GM21515 (cell line): ENCODE results near the gene INPP5K.
"Not testable (repeated sequence)": the region's sequence is repeated elsewhere in the genome, so short reads cannot be mapped to it uniquely, and the experiment has no call there.

Experiments used
- ATAC-seq: cut with Tn5 transposase; IDR thresholded peaks from one replicate; pipeline ENCODE4 v1.9.1; 2021; ENCODE audit not compliant: unreplicated experiment

The INPP5K gene

GRCh38 chr17:1548032-1548431 lies 31.6 kb upstream of the INPP5K start:
- ATAC-seq, result no peak

DNA sequence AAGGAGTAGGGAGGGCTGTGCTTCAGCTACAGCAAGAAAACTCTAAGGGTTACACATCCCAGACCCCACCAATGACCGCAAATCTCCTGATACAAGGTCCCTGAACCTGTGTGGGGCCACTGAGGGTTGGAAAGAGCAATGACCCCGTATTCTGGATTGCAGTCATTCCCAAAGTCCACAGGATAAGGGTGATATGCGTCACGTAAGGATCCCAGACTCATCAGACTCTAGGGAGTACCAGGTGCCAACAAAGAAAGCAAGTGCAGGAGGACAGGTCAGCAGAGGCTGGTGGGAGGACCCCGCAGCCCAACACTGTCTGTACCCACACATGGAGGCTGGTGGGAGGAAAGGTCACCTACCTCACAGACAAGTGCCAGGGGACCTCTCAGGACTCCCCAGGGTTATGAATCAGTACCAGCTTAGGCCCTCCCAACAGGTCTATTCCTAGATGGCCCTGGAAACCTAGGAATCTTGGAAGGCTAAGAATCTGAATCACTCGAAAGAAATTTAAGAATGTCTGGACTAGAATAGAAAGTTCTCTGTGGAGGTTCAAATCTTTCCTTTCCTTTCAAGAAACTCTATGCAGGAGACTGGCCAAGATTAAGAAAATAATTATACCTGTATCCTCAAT lies 30.0 kb upstream of the INPP5K start:
- ATAC-seq, result no peak

DNA sequence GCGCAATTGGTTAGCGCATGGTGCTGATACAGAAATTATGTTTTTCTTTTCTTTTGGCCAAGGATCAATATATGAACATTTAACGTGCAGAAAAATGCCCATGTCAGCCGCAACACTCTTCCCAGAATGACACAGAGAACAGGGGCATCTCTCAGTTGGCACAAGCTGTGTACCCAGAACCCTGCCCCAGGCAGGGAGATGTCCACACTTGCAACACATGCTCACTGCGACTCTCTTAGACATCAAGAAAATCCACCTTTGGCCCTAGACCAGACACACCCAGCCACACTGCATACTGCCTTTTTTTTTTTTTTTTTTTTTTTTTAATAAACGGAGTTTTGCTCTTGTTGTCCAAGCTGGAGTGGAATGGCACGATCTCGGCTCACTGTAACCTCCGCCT lies 29.2 kb upstream of the INPP5K start:
- ATAC-seq, result no peak

GRCh38 chr17:1542316-1542715 lies 25.9 kb upstream of the INPP5K start:
- no peak for ATAC-seq

DNA sequence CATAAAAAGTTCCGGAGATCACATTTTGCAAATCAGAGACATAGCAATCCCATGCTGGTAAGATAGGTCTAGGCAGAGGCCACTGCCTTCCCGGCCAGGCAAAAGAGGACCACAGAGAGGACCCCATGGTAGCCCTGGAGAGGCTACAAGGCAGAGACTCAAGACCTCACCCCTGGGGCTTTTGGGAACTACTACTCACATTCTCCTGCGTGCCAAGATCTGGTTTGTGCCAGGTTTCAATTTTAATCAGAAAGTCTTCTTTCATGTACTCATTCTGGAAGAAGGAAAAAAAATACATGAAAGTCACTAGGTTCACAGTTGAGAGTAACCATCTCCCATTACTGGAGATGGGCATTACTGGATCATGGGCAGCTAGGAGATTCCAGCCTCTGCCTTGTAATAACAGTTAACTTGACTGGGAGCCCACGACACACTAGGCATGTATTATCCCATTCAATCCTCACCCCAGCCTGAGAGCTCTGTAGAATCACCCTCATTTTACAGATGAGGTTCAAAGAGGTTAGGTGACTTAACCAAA lies 25.0 kb upstream of the INPP5K start:
- ATAC-seq, result no peak

DNA sequence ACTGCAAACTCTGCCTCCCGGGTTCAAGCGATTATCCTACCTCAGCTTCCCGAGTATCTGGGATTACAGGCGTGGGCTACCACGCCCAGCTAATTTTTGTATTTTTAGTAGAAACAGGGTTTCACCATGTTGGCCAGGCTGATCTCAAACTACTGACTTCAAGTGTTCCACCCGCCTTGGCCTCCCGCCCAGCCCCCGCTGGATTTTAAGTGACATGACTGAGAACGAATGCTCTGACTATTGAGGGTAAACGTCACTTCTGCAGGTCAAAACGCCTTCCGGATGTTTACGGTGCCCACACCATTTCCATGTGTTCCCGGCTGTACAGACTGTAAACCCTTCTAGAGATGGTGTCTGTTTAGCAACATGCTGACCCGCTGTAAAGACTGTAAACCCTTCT lies 23.4 kb upstream of the INPP5K start:
- no peak for ATAC-seq

DNA sequence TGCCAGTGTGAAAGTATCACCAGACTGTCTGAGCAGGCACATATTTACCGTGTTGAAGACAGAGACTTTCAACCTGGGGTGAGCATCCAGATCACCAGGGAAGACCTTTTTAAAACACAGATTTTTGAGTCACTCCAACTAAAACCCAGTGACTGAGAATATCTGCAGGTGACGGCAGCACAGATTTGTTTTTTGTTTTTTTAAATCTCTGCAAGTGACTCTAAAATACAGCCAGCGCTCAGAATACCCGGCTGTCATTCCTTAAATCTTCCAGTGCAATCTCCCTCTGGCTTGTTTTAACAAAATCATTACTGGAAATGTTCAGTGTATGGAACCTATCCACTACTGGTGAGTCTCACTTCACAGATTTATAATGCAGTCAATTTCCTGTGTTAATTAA lies 19.3 kb upstream of the INPP5K start:
- ATAC-seq, result no peak

GRCh38 chr17:1533661-1534325 lies 17.4 kb upstream of the INPP5K start:
- ATAC-seq, result no peak

DNA sequence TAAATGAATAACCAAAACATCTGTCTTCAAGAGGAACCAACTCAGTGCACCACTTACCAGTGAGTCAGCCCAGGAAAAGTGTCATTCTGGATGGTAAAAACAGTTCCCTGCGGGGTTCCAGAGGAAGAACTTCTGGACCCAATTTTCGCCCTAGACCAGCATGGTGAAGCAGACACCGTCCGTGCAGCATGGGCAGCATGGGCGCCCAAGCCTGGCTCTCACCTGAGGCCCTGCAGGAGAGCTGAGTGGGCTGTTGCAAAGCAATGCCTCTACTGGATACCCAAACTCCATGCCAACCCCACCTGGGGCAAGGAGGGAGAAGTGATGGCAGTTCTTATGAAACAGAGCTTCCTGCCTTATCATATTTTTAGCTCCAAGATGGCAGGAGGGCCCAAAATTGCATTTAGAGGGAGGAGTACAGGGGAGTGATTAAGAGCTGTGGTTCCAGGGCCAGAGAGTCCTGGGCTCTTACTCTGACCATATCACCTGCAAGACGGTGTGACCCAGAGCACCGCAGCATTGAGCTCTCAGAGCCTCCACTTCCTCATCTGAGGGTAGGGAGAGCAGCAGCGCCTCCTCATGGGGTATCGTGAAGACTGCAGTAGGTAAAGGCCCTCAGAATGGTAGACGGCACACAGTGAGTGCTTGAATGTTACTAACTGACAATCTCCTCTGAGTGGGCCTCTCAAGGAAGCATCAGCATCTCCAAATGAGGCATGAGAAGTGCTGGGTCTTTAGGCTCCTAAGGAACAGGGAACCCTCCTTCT lies 16.6 kb upstream of the INPP5K start:
- ATAC-seq, result no peak

GRCh38 chr17:1529863-1530262 lies 13.5 kb upstream of the INPP5K start:
- ATAC-seq, result no peak

- ATAC-seq, result not testable (repeated sequence)
These were observed 10.5 kb upstream of the INPP5K start for GRCh38 chr17:1526876-1527275.

DNA sequence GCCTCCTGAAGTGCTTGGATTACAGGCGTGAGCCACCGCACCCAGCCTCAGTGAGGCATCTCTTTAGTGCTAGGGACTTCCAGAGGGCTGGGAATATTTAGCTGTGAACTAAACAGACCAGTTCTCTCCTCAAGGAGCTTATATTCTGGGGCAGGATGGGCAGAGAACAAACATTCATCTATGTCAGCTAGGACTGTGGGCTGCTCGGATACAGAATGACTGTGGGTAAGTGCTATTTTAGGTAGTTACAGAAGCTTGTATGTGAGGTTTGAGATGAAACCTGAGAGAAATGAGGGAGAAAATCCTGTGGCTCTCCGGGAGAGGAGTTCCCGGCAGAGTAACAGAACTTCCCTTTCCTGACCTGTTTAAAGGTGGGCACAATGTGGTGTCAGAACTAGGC lies 6.2 kb upstream of the INPP5K start:
- ATAC-seq, result no peak

DNA sequence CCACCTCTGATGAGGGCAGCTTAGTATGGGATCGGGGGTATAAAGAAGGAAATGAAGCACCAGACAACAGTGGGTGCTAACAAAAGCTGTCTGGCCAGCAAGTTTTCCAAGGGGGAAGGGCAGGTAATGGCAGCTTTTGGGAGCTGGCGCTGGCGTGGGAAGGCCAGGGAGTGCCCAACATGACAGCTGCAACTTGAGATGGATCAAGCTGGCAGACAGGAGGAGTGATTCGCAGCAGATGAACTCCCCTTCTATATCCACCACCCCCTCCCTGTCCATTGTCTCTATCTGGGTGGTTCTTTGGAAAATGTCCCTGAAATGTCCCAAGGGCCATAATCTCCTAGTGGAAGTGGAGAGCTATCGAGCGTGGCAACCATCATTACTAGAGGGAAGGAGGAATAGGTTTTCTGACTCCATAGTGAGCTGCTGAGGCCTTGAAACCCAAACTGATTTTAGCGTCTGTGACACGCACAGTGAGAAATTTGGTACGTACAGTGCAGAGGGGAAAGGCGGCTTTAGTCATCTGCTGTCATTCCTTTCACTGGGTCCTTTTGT lies 4.8 kb upstream of the INPP5K start:
- no peak for ATAC-seq

DNA sequence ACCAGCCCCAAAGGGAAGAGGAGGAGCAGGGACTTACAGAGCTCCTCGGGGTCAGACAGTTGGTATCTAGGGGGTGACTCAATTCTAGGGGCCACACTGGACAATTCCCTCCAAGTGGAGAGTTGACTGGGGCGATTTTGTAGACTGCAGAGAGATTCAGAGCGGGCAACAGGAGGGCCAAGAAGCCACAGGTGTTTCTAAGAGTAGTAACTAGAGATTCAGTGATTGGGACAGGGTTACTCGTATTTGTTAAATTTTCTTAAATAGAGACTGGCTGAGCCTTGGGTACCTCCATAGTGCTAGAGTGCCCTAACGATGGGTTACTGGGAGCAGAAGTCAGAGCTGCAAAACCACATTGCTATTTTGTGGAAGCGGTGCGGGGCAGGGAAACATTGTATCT lies 3.3 kb upstream of the INPP5K start:
- ATAC-seq, result no peak

- ATAC-seq, result no peak
These were observed 2.0 kb upstream of the INPP5K start for GRCh38 chr17:1518410-1518809.

DNA sequence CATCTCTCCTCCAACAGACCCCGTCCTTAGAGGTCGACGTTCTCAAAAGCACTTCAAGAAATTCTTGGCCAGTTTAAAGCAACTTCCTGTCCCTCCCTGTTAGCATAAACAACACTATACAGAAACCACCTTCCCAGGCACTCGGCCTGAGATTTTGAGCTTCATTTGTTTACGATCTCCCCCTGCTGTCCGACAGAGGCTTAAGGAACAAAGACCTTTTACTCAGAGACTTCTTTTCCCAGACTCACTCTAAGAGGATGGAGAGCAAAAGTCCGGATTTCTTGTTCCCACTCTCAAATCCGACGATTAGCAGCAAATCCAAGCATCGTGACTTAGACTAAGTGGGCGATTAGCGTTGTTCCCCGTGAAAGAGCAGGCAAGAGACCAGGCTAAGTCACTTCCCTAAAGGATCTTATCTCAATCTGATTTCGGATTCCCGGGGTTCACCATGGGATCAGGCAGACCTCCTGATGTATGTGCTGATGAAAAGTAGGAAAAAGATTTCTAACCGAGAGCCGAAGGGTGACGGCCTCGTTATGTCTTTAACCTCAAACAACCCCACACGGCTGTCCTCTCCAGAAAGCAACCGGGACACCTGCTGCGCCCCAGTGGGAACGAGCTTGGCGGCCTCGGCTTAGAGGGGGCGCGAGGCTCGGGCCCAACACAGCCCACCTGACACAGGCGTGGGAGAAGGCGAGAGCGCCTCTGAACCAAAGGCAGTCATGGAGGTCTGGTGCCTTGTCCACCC lies 598 bp downstream of the INPP5K start:
- ATAC-seq, result no peak

DNA sequence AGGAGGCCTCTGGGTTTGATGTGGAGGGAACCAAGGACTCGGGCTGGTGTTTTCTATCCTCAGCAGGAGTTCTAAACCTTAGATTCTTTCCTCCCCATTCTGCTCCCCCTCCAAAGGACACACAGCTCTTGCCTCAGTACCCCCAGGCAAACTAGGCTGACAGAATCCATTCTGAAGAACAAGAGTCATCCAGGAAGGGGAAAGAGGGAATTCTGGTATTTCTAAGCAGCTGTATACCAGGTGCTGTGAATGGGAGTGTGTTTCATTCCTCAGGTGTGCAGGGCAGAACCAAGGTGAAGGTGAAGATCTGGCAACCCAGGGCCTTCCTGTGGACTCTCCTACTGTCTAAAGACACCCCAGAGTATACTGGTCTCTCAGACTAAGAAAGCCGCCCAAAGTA lies 4.1 kb downstream of the INPP5K start:
- no peak for ATAC-seq

DNA sequence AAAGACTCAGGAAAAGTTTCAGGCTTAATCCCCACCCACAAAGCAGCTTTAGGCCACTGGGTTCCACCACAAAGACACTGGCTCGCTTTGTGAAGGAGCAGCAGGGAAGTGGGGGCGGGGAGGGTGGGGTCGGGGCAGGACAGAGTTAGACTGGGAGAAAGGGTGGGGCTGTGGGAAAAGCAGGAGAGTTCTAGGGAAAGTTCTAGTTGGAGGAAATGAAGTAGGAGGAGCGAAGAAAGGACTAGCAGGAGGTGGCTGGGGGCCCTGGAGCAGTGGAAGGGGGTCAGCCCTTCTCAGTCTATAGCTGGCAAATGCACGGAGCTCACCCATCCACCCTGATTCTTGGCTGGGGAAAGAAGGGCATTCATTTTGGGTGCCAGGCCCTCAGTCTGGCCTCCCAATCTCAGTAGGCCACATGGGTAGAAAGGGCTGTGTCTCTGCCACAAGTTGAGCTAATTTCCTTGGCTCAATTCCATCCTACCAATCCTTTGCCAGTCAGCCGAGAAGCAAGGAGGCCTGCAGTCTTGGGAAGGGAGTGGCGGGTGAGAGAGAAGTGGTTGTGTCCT lies 4.6 kb downstream of the INPP5K start:
- ATAC-seq, result no peak

DNA sequence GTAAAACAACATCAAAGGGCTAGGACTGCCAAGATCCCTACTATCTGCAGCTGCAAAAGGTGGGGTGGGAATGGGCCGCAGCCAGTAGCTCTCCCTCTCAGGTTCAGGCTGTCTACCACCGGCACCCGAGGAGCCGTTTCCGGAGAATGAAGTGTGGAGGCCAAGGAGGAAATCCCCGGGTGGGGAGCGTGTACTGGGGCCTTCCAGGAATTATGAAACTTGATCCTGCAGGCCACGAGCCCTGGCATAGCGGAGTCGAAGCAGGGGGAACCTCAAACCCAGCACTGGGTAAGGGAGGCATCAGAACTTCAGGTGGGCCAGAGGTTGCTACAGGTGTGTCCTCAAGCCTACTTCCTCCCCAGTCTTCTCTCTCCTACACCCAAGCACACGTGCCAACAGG lies 5.1 kb downstream of the INPP5K start:
- ATAC-seq, result no peak

DNA sequence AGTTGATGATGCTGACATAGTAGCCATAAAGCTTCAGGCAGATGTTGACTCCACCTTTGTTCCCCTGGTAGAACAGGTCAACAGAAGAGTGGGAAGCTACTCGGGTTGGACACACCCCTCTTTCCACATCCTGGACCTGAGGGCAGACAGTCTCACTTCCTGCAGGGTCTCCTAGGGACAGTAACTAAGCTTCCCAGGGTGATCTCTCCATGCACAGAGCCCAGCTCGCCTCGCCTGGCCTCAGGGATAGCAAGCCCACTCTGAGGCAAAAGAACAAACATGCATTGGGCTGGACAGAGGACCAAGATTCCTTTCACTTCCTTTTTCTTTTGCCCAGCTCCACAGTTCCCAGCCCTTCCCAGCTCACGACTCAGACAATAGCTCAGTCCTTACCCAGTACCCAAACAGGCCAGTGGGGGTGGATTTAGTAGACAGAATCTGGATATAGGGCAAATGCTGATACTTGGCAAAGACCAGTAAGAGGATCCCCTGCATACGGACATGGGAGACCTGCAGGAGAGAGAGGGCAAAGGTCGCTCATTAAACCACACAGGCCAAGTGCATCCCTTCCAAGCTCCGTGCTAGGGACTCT lies 7.0 kb downstream of the INPP5K start:
- no peak for ATAC-seq
